ENCODE measurements around the gene ANTKMT.

ANTKMT gene

GRCh38 chr16:733382-734207 is 12.6 kb downstream of the ANTKMT start:
- DNase-seq (ENCODE audit: low spot score), result no peak
- H3K9me3 ChIP-seq (replicated peaks in 1 of 2; ENCODE audit: control insufficient read depth in 2 of 2, insufficient read depth in 1 of 2, low read depth in 1 of 2, low read length in 2 of 2), result no peaks in the 10 kb centered on the region
- H3K27me3 ChIP-seq (ENCODE audit: control insufficient read depth in 3 of 3, insufficient read depth in 3 of 3, low read depth in 1 of 3, low read length in 3 of 3), result peaks cover 0 to under 1% (median 0%) of the 10 kb centered on the region in 3 experiments
- H3K4me3 ChIP-seq (ENCODE audit: low read length in 2 of 2), result no peak overlapping the region
- no peak overlapping the region for H3K4me2 ChIP-seq (ENCODE audit: insufficient read depth, low read length, poor library complexity, severe bottlenecking)
- no peak overlapping the region for H3K27ac ChIP-seq (replicated peaks; ENCODE audit: low read length)
- H2AFZ ChIP-seq (ENCODE audit: low read length), result no peak overlapping the region
- no peak overlapping the region for H2BK120ac ChIP-seq (ENCODE audit: low read depth, low read length)
- WGBS, 2 donors (ENCODE audit: extremely low coverage in 2 of 2, insufficient read length in 2 of 2, insufficient replicate concordance in 1 of 2), result no CpG with 5 or more reads among the region's 34 CpGs
- H3K4me1 ChIP-seq (ENCODE audit: control insufficient read depth in 2 of 2, insufficient read depth in 1 of 2, low read depth in 1 of 2, low read length in 2 of 2), result peaks cover 0 to under 1% of the 10 kb centered on the region in 2 donors
- H2BK5ac ChIP-seq (ENCODE audit: low read length), result peak overlapping the region; percentile 88
- H2BK15ac ChIP-seq (ENCODE audit: low read length), result peak overlapping the region; percentile 58
- H3K14ac ChIP-seq (ENCODE audit: low read length), result no peak overlapping the region
- H4K91ac ChIP-seq (ENCODE audit: low read depth, low read length, poor library complexity), result no peak overlapping the region
- no peak overlapping the region for H3K4ac ChIP-seq (ENCODE audit: low read length)
- H3K9ac ChIP-seq (ENCODE audit: low read depth, low read length, poor library complexity), result peak overlapping the region; percentile 63
- H3K36me3 ChIP-seq (replicated peaks in 1 of 2; ENCODE audit: control insufficient read depth in 2 of 2, insufficient read depth in 2 of 2, low read length in 2 of 2), result peaks cover 34 to 65% of the 10 kb centered on the region in 2 donors
- no peak overlapping the region for H2AK5ac ChIP-seq (ENCODE audit: low read depth, low read length)
- H3K18ac ChIP-seq (ENCODE audit: low read length), result no peak overlapping the region
- H3K79me1 ChIP-seq (ENCODE audit: low read depth, low read length), result peaks cover 6% of the 10 kb centered on the region
- H2BK12ac ChIP-seq (ENCODE audit: low read length), result peak overlapping the region; percentile 73
- H4K8ac ChIP-seq (ENCODE audit: low read depth, low read length), result no peak overlapping the region
- peak overlapping the region; percentile 55 for H3K23ac ChIP-seq (ENCODE audit: low read depth, low read length, poor library complexity)

GRCh38 chr16:734208-734980 is 13.4 kb downstream of the ANTKMT start:
- no peak overlapping the region for H2BK120ac ChIP-seq (ENCODE audit: low read depth, low read length)
- H4K91ac ChIP-seq (ENCODE audit: low read depth, low read length, poor library complexity), result no peak overlapping the region
- H2BK5ac ChIP-seq (ENCODE audit: low read length), result no peak overlapping the region
- H3K36me3 ChIP-seq (replicated peaks in 1 of 2; ENCODE audit: control insufficient read depth in 2 of 2, insufficient read depth in 2 of 2, low read length in 2 of 2), result peaks cover 34 to 65% of the 10 kb centered on the region in 2 donors
- H3K9ac ChIP-seq (ENCODE audit: low read depth, low read length, poor library complexity), result no peak overlapping the region
- WGBS, 2 donors (ENCODE audit: extremely low coverage in 2 of 2, insufficient read length in 2 of 2, insufficient replicate concordance in 1 of 2), result no CpG with 5 or more reads among the region's 49 CpGs
- no peak for DNase-seq (ENCODE audit: low spot score)
- H3K4ac ChIP-seq (ENCODE audit: low read length), result no peak overlapping the region
- H3K18ac ChIP-seq (ENCODE audit: low read length), result no peak overlapping the region
- H3K27ac ChIP-seq (replicated peaks; ENCODE audit: low read length), result no peak overlapping the region
- H2AK5ac ChIP-seq (ENCODE audit: low read depth, low read length), result no peak overlapping the region
- no peaks in the 10 kb centered on the region for H3K4me1 ChIP-seq (ENCODE audit: control insufficient read depth in 2 of 2, insufficient read depth in 1 of 2, low read depth in 1 of 2, low read length in 2 of 2)
- H3K9me3 ChIP-seq (replicated peaks in 1 of 2; ENCODE audit: control insufficient read depth in 2 of 2, insufficient read depth in 1 of 2, low read depth in 1 of 2, low read length in 2 of 2), result no peaks in the 10 kb centered on the region
- H3K23ac ChIP-seq (ENCODE audit: low read depth, low read length, poor library complexity), result no peak overlapping the region
- H2AFZ ChIP-seq (ENCODE audit: low read length), result no peak overlapping the region
- peak overlapping the region; percentile 73 for H2BK12ac ChIP-seq (ENCODE audit: low read length)
- H4K8ac ChIP-seq (ENCODE audit: low read depth, low read length), result no peak overlapping the region
- peak overlapping the region; percentile 58 for H2BK15ac ChIP-seq (ENCODE audit: low read length)
- no peak overlapping the region for H3K14ac ChIP-seq (ENCODE audit: low read length)
- H3K79me1 ChIP-seq (ENCODE audit: low read depth, low read length), result peaks cover 8% of the 10 kb centered on the region
- H3K4me2 ChIP-seq (ENCODE audit: insufficient read depth, low read length, poor library complexity, severe bottlenecking), result no peak overlapping the region
- H3K4me3 ChIP-seq (ENCODE audit: low read length in 2 of 2), result no peak overlapping the region
- no peaks in the 10 kb centered on the region for H3K27me3 ChIP-seq (ENCODE audit: control insufficient read depth in 3 of 3, insufficient read depth in 3 of 3, low read depth in 1 of 3, low read length in 3 of 3)

- Histone ChIP-seq H2AK5ac (ENCODE audit: low read depth, low read length) (no peak overlapping the region), H3K79me1 (ENCODE audit: low read depth, low read length) (peaks cover 9% of the 10 kb centered on the region), H2BK15ac (ENCODE audit: low read length) (no peak overlapping the region), H3K9ac (ENCODE audit: low read depth, low read length, poor library complexity) (no peak overlapping the region), H2BK120ac (ENCODE audit: low read depth, low read length) (no peak overlapping the region), H2BK5ac (ENCODE audit: low read length) (no peak overlapping the region), H3K27me3 (ENCODE audit: control insufficient read depth in 3 of 3, insufficient read depth in 3 of 3, low read depth in 1 of 3, low read length in 3 of 3) (no peaks in the 10 kb centered on the region), H3K9me3 (replicated peaks in 1 of 2; ENCODE audit: control insufficient read depth in 2 of 2, insufficient read depth in 1 of 2, low read depth in 1 of 2, low read length in 2 of 2) (no peaks in the 10 kb centered on the region), H2AFZ (ENCODE audit: low read length) (no peak overlapping the region), H3K27ac (replicated peaks; ENCODE audit: low read length) (no peak overlapping the region), H3K4me1 (ENCODE audit: control insufficient read depth in 2 of 2, insufficient read depth in 1 of 2, low read depth in 1 of 2, low read length in 2 of 2) (peaks cover 4 to 5% of the 10 kb centered on the region in 2 donors), H2BK12ac (ENCODE audit: low read length) (no peak overlapping the region), H3K4me2 (ENCODE audit: insufficient read depth, low read length, poor library complexity, severe bottlenecking) (no peak overlapping the region), H4K8ac (ENCODE audit: low read depth, low read length) (no peak overlapping the region), H3K23ac (ENCODE audit: low read depth, low read length, poor library complexity) (no peak overlapping the region), H4K91ac (ENCODE audit: low read depth, low read length, poor library complexity) (no peak overlapping the region), H3K36me3 (replicated peaks in 1 of 2; ENCODE audit: control insufficient read depth in 2 of 2, insufficient read depth in 2 of 2, low read length in 2 of 2) (peaks cover 33 to 65% of the 10 kb centered on the region in 2 donors), H3K4me3 (ENCODE audit: low read length in 2 of 2) (no peak overlapping the region), H3K14ac (ENCODE audit: low read length) (no peak overlapping the region), H3K18ac (ENCODE audit: low read length) (no peak overlapping the region), H3K4ac (ENCODE audit: low read length) (no peak overlapping the region)
- no CpG with 5 or more reads among the region's 25 CpGs for WGBS, 2 donors (ENCODE audit: extremely low coverage in 2 of 2, insufficient read length in 2 of 2, insufficient replicate concordance in 1 of 2)
- no peak for DNase-seq (ENCODE audit: low spot score)
Observed at GRCh38 chr16:734981-735881, 14.3 kb downstream of the ANTKMT start.
